Astrocyte (in vitro differentiated cells and primary cell): ENCODE measurements around the gene ANO2. TPM values are rescaled to one million over a fixed set of nuclear protein-coding genes. Genes with fewer than 3 reads are reported as not detected.

Source experiments
- DNase-seq: peaks from one replicate; pipeline ENCODE4 v3.0.0-alpha.2; 2010; ENCODE audit warnings: low read depth
- FAIRE-seq: peaks from 2 replicates; lab custom pipeline; 2011; peaks lifted over from hg19 to GRCh38; lab: Jason Lieb, UNC
- H2AFZ ChIP-seq: 2 replicates; pipeline ENCODE4 v1.6.0; 2012; ENCODE audit warnings: low read depth, low read length, inconsistent platforms
- H3K27ac ChIP-seq: 2 replicates; pipeline ENCODE4 v1.5.1; 2011; ENCODE audit warnings: low read depth, low read length, inconsistent platforms
- H3K27me3 ChIP-seq: 2 replicates; pipeline ENCODE4 v1.6.0; 2011; ENCODE audit warnings: low read length, inconsistent platforms; ENCODE audit not compliant: insufficient read depth
- H3K36me3 ChIP-seq: 2 replicates; pipeline ENCODE4 v1.5.1; 2011; ENCODE audit warnings: low read length, inconsistent platforms; ENCODE audit not compliant: insufficient read depth
- H3K4me1 ChIP-seq: 2 replicates; pipeline ENCODE4 v1.5.1; 2011; ENCODE audit warnings: low read length, inconsistent platforms; ENCODE audit not compliant: insufficient read depth
- H3K4me2 ChIP-seq: 2 replicates; pipeline ENCODE4 v1.6.0; 2012; ENCODE audit warnings: low read length, inconsistent platforms
- H3K4me3 ChIP-seq: 2 replicates; pipeline ENCODE4 v1.5.1; 2011; ENCODE audit warnings: low read depth, mild to moderate bottlenecking, low read length, inconsistent platforms; ENCODE audit not compliant: insufficient read depth
- H3K79me2 ChIP-seq: 2 replicates; pipeline ENCODE4 v1.6.0; 2012; ENCODE audit warnings: mild to moderate bottlenecking, low read length, inconsistent platforms; ENCODE audit not compliant: insufficient read depth
- H3K9ac ChIP-seq: 2 replicates; pipeline ENCODE4 v1.6.0; 2012; ENCODE audit warnings: mild to moderate bottlenecking, low read length, inconsistent platforms
- H3K9me3 ChIP-seq: 2 replicates; pipeline ENCODE4 v1.5.1; 2012; ENCODE audit warnings: low read depth, mild to moderate bottlenecking, low read length, inconsistent platforms; ENCODE audit not compliant: insufficient read depth
- H4K20me1 ChIP-seq: 2 replicates; pipeline ENCODE4 v1.6.0; 2012; ENCODE audit warnings: low read length, inconsistent platforms; ENCODE audit not compliant: insufficient read depth
- H3K27ac Mint-ChIP-seq: one replicate; pipeline ENCODE4 v1.8.0; 2021; ENCODE audit warnings: mild to moderate bottlenecking, mixed read lengths; ENCODE audit not compliant: unreplicated experiment
- H3K27me3 Mint-ChIP-seq: one replicate; pipeline ENCODE4 v1.8.0; 2021; ENCODE audit warnings: low read depth, mixed read lengths; ENCODE audit not compliant: unreplicated experiment
- H3K36me3 Mint-ChIP-seq: one replicate; pipeline ENCODE4 v1.8.0; 2021; ENCODE audit warnings: low read depth, mixed read lengths; ENCODE audit not compliant: unreplicated experiment
- H3K4me1 Mint-ChIP-seq: one replicate; pipeline ENCODE4 v1.8.0; 2021; ENCODE audit warnings: low read depth, mixed read lengths; ENCODE audit not compliant: unreplicated experiment
- H3K4me3 Mint-ChIP-seq: one replicate; pipeline ENCODE4 v1.8.0; 2021; ENCODE audit warnings: mild to moderate bottlenecking, moderate library complexity, mixed read lengths; ENCODE audit not compliant: unreplicated experiment
- H3K9me3 Mint-ChIP-seq: one replicate; pipeline ENCODE4 v1.8.0; 2021; ENCODE audit warnings: mild to moderate bottlenecking, mixed read lengths; ENCODE audit not compliant: unreplicated experiment
- EZH2 ChIP-seq: IDR thresholded peaks from 2 replicates; pipeline ENCODE4 v1.6.1; 2012; ENCODE audit warnings: mild to moderate bottlenecking, low read length, inconsistent platforms; ENCODE audit not compliant: insufficient read depth
- total RNA-seq: library from RNA; stranded (reverse); gene quantifications from 2 replicates; pipeline ENCODE4 v1.2.1, GENCODE V29; 2021
- TF ChIP-seq, protein P1 (sequence below): IDR thresholded peaks from 2 replicates; pipeline ENCODE4 v1.5.1; 2011; ENCODE audit warnings: low read depth, mild to moderate bottlenecking, inconsistent platforms, low read length, moderate library complexity; ENCODE audit not compliant: insufficient read depth

Gene ANO2
- total RNA-seq, 1 donor from 2014 or later, result 0.93 TPM

DNA sequence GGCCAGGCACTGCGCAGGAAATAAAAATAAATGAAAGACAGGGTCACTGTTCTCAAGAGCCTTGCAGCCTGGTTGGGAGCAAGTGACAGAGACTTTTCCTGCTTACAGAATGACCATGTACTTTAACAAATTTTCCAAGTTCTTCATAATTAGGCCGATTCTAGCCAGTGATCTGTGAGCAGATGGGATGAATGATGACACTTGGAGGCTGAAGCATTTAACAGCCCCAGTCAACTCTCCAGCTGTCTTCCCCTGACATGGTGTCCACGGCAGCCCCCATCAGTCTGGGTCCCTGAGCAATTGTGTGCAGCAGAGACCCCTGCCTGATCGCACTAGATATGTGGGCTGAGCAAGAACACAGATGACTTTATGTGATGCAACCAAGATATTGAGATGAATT lies 314.3 kb downstream of the ANO2 start:
- Histone ChIP-seq H3K4me3 (no peak overlapping the region), H3K79me2 (no peaks in the 10 kb centered on the region), H4K20me1 (no peaks in the 10 kb centered on the region), H3K9me3 (peaks cover 3% of the 10 kb centered on the region), H3K36me3 (no peaks in the 10 kb centered on the region), H2AFZ (no peak overlapping the region), H3K4me2 (no peak overlapping the region), H3K27ac (no peak overlapping the region), H3K9ac (no peak overlapping the region), H3K27me3 (no peaks in the 10 kb centered on the region), H3K4me1 (no peaks in the 10 kb centered on the region)
- no peak overlapping the region for H3K4me3 Mint-ChIP-seq
- H3K27ac Mint-ChIP-seq, result no peak overlapping the region
- TF ChIP-seq EZH2, result no peak
- TF ChIP-seq, protein P1, sequence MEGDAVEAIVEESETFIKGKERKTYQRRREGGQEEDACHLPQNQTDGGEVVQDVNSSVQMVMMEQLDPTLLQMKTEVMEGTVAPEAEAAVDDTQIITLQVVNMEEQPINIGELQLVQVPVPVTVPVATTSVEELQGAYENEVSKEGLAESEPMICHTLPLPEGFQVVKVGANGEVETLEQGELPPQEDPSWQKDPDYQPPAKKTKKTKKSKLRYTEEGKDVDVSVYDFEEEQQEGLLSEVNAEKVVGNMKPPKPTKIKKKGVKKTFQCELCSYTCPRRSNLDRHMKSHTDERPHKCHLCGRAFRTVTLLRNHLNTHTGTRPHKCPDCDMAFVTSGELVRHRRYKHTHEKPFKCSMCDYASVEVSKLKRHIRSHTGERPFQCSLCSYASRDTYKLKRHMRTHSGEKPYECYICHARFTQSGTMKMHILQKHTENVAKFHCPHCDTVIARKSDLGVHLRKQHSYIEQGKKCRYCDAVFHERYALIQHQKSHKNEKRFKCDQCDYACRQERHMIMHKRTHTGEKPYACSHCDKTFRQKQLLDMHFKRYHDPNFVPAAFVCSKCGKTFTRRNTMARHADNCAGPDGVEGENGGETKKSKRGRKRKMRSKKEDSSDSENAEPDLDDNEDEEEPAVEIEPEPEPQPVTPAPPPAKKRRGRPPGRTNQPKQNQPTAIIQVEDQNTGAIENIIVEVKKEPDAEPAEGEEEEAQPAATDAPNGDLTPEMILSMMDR, result no peak
- DNase-seq, result no peak
- peaks cover 4% of the 10 kb centered on the region for H3K9me3 Mint-ChIP-seq
- H3K27me3 Mint-ChIP-seq, result peaks cover 44% of the 10 kb centered on the region
- no peak for FAIRE-seq
- H3K36me3 Mint-ChIP-seq, result no peaks in the 10 kb centered on the region
- H3K4me1 Mint-ChIP-seq, result peaks cover 8% of the 10 kb centered on the region

DNA sequence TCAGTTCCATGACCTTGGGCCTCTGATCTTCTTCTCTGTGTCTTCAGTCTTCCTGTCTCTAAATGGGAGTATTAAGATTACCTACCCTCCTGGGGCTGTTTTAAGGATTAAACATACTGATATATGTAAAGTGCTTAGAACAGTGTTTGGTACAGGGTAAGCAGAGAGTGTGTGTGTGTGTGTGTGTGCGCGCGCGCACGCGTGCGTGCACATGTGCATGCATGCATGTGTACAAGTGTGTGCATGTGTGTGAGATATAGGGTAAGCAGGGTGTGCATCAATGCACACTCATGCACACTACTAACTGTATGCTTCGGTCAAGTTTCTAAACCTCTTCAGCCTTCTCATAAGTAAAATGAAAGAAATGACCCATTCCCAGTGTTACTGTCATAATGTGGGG lies 316.6 kb downstream of the ANO2 start:
- no peaks in the 10 kb centered on the region for H3K36me3 ChIP-seq
- no peaks in the 10 kb centered on the region for H3K36me3 Mint-ChIP-seq
- H3K4me1 Mint-ChIP-seq, result no peaks in the 10 kb centered on the region
- no peaks in the 10 kb centered on the region for H3K27me3 ChIP-seq
- TF ChIP-seq, protein P1, result no peak
- TF ChIP-seq EZH2, result no peak
- H3K27ac ChIP-seq, result no peak overlapping the region
- FAIRE-seq (no peak), DNase-seq (no peak)
- H3K9me3 ChIP-seq, result peaks cover under 1% of the 10 kb centered on the region
- H3K4me2 ChIP-seq, result no peak overlapping the region
- no peaks in the 10 kb centered on the region for H3K4me1 ChIP-seq
- no peak overlapping the region for H3K4me3 Mint-ChIP-seq
- peaks cover 2% of the 10 kb centered on the region for H3K9me3 Mint-ChIP-seq
- H3K4me3 ChIP-seq, result no peak overlapping the region
- H3K9ac ChIP-seq, result no peak overlapping the region
- H2AFZ ChIP-seq, result no peak overlapping the region
- H3K27ac Mint-ChIP-seq, result no peak overlapping the region
- no peaks in the 10 kb centered on the region for H4K20me1 ChIP-seq
- H3K79me2 ChIP-seq, result no peaks in the 10 kb centered on the region
- H3K27me3 Mint-ChIP-seq, result peaks cover 47% of the 10 kb centered on the region

DNA sequence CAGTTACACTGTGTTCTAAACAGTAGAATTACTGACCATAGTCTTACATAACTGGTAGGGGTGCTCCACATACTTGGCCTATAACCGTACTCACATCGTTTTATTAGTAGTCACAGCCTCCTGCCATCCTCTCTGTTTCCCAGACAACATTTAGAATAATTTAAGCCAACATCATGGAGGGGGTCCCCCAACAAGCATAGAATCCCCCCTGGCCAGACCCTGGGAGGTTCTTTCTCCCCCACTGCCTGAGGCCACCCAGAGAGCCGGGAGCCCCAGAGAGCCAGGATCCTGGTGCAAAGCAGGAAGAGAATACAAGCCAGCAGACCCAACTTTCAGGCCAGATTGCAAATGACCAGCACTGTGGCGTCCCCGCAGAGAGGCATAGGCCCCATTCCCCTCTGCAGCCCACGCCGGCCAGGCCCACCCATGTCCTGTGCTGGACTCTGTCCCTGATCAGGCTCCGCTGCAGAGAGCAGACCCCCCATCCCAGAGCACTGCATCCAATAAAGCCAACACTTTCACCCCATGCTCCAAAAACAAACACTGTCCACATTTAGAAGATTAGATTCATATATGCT lies 317.9 kb downstream of the ANO2 start:
- TF ChIP-seq EZH2, result no peak
- TF ChIP-seq, protein P1, result no peak
- Histone ChIP-seq H4K20me1 (no peaks in the 10 kb centered on the region), H3K4me3 (no peak overlapping the region), H3K4me2 (no peak overlapping the region), H3K27ac (no peak overlapping the region), H3K9me3 (no peaks in the 10 kb centered on the region), H3K79me2 (no peaks in the 10 kb centered on the region), H3K27me3 (no peaks in the 10 kb centered on the region), H3K4me1 (no peaks in the 10 kb centered on the region), H2AFZ (no peak overlapping the region), H3K36me3 (no peaks in the 10 kb centered on the region), H3K9ac (no peak overlapping the region)
- Mint-ChIP-seq H3K4me3 (no peak overlapping the region), H3K27me3 (peaks cover 45% of the 10 kb centered on the region), H3K9me3 (peaks cover 2% of the 10 kb centered on the region), H3K27ac (no peak overlapping the region), H3K36me3 (no peaks in the 10 kb centered on the region), H3K4me1 (no peaks in the 10 kb centered on the region)
- DNase-seq (no peak), FAIRE-seq (no peak)
